GM23248 (cell line): ENCODE results near the gene PSMC2.

Experiments used
- EZH2 ChIP-seq: fragments of 200-600 bp; sonication (generic); IDR thresholded peaks from 2 replicates; pipeline ENCODE4 v1.6.1; 2018; ENCODE audit warnings: antibody characterized with exemption, mild to moderate bottlenecking; ENCODE audit not compliant: insufficient read depth, poor library complexity, severe bottlenecking
- EZH2phosphoT487 ChIP-seq: fragments of 200-600 bp; sonication (generic); IDR thresholded peaks from 2 replicates; pipeline ENCODE4 v1.6.1; 2018; ENCODE audit warnings: antibody characterized with exemption, moderate library complexity, mild to moderate bottlenecking, low read depth; ENCODE audit not compliant: insufficient read depth

DNA sequence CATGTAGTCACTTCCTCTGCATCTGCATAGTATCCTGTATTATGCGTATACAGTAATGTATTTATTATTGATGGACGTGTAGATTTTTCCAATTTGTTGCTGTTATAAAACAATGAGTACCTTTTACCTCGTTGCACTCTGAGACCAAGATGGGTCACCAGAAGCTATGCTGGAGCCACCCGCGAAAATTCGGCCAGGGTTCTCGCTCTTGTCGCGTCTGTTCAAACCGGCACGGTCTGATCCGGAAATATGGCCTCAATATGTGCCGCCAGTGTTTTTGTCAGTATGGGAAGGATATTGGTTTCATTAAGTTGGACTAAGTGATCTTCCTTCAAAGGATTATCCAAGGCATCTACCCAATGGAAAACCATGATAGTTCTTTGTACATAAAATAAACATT is 1.0 kb downstream of the PSMC2 start:
- no peak for TF ChIP-seq EZH2phosphoT487
- TF ChIP-seq EZH2: no peak
